C4-2B (cell line): ENCODE results near the gene ITPR1.

Experiments
- H3K27ac ChIP-seq: fragments of 450-650 bp; 2 replicates; pipeline ENCODE4 v1.5.1; 2017
- CTCF ChIP-seq: fragments of 450-650 bp; conservative IDR thresholded peaks from 2 replicates; pipeline ENCODE4 v1.5.1; 2017; ENCODE audit warnings: mild to moderate bottlenecking
- ZFX ChIP-seq: fragments of 450-650 bp; IDR thresholded peaks from 2 replicates; pipeline ENCODE4 v1.6.1; 2017

Gene ITPR1

GRCh38 chr3:4684976-4685375 is 191.8 kb downstream of the ITPR1 start:
- no peak overlapping the region for H3K27ac ChIP-seq
- TF ChIP-seq ZFX = no peak
- TF ChIP-seq CTCF = no peak

DNA sequence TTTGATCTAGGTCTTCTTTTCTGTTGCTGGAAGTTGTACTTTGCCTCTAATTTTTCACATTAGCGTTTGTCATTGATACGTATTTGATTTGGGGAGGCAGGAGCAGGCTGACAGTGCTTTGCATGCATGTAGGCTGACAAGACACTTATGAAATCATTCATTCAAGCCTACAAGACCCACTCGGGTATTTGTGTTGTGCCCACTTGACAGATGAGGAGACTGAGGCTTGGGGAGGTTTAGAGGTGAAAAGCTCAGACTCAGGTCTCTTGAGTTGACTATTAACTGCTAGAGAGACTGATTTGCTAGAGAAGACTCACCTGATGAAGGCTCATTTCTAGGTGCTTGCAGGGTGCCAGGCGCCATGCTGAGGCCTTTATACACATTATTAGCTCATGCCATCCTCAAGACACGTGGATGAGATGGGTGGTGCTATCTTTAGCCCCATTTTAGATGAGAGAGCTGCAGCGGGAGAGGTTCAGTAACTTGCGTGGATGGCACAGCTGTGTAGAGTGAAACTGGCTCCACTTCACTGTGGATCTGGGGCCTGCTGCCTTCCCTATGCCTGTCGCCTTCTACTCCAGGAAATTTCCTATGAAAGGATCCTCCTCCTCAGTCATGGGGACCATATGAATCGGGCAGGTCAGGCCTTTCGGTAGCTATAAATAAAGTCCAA is 192.7 kb downstream of the ITPR1 start:
- H3K27ac ChIP-seq = no peak overlapping the region
- TF ChIP-seq CTCF (no peak), ZFX (no peak)

DNA sequence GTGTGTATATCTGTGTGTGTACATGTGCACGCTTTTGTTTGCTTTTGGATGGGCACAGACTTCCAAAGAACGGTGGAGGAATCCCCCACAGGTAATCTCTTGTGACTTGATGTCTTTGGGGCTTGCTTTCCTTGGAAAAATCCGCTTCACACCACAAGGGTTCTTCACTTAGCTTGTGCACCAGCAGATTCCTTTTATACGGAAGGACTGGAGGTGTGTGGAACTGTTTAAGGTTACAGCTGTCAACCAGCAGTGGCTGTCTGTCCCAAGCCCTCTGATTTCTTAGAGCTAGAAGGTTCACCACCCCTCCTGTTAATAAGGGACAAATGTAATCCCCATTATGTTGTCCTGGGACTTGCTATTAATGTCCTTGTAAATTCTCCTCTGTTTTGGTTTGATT is 193.5 kb downstream of the ITPR1 start:
- no peak for TF ChIP-seq ZFX
- no peak for TF ChIP-seq CTCF
- H3K27ac ChIP-seq = no peak overlapping the region

DNA sequence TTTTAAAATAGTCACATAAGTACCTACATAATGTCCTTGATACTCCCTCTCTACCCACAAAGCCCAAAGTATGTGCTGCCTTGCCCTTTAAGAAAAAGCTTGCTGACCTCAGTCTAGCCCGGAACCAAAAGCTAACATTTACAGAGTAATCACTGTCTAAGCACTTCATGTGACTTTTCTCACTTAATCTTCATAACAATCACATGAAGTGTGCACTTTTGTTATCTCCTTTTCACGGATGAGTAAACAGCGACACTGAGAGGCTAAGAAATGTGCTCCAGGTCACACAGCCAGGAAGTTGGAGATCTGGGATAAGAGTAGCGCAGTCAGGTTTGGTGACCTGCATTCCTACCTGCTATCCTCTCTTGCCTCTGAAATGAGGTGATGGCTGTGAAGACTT is 194.0 kb downstream of the ITPR1 start:
- no peak overlapping the region for H3K27ac ChIP-seq
- TF ChIP-seq ZFX (no peak), CTCF (peak; percentile 37)

- TF ChIP-seq ZFX = no peak
- TF ChIP-seq CTCF = peak; percentile 20
- peak overlapping the region; percentile 38; the same call in 1 of the 2 replicates for H3K27ac ChIP-seq
Measured at GRCh38 chr3:4687596-4687995, 194.4 kb downstream of the ITPR1 start.

- H3K27ac ChIP-seq = peak overlapping the region; percentile 38; the same call in 1 of the 2 replicates
- TF ChIP-seq CTCF (no peak), ZFX (no peak)
Measured at GRCh38 chr3:4688411-4688810, 195.3 kb downstream of the ITPR1 start.

DNA sequence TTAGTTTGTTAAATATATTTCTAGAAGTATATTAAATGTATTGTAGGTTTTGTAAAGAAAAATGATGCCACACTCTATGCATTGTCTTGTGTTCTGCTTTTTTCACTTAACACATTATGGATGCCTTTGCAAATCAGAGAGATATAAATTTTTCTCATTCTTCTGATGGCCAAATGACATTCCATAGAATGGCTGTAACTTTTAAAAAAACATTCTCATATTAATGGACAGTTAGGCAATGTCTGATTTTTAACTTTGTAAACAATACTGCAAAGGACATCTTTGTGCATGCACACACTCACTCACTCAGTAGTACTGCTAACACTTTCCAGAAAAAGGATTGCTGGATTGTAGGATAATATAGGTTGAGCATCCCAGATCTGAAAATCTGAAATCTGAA is 195.9 kb downstream of the ITPR1 start:
- no peak overlapping the region for H3K27ac ChIP-seq
- TF ChIP-seq ZFX (no peak), CTCF (no peak)
